HEK293 (cell line): Measurements from ENCODE around the gene STOX1.

Experiments used
- BCL11A ChIP-seq: fragments of 450-650 bp; formaldehyde crosslinking; IDR thresholded peaks from 2 replicates; pipeline ENCODE4 v1.5.1; 2016; ENCODE audit warnings: low read depth, missing biosample characterization, missing genetic modification characterization
- KLF1 ChIP-seq: fragments of 450-650 bp; formaldehyde crosslinking; IDR thresholded peaks from 2 replicates; pipeline ENCODE4 v1.5.1; 2016; ENCODE audit warnings: missing biosample characterization, missing genetic modification characterization
- OSR2 ChIP-seq: fragments of 450-650 bp; formaldehyde crosslinking; IDR thresholded peaks from 2 replicates; pipeline ENCODE4 v1.5.1; 2016; ENCODE audit warnings: missing biosample characterization, missing genetic modification characterization
- PBX3 ChIP-seq: sonication (generic); formaldehyde crosslinking; IDR thresholded peaks from 2 replicates; pipeline ENCODE4 v1.8.1; 2022; ENCODE audit warnings: mild to moderate bottlenecking, moderate library complexity, missing genetic modification reagents
- PRDM2 ChIP-seq: fragments of 450-650 bp; formaldehyde crosslinking; IDR thresholded peaks from 2 replicates; pipeline ENCODE4 v1.5.1; 2016; ENCODE audit warnings: missing biosample characterization, missing genetic modification characterization, borderline replicate concordance
- SP3 ChIP-seq: fragments of 450-650 bp; formaldehyde crosslinking; IDR thresholded peaks from 2 replicates; pipeline ENCODE4 v1.5.1; 2016; ENCODE audit warnings: missing biosample characterization, missing genetic modification characterization
- YY2 ChIP-seq: fragments of 450-650 bp; formaldehyde crosslinking; IDR thresholded peaks from 2 replicates; pipeline ENCODE4 v1.5.1; 2016; ENCODE audit warnings: missing biosample characterization, missing genetic modification characterization
- ZBTB48 ChIP-seq: fragments of 450-650 bp; formaldehyde crosslinking; IDR thresholded peaks from 2 replicates; pipeline ENCODE4 v1.5.1; 2016; ENCODE audit warnings: missing biosample characterization, missing genetic modification characterization
- ZNF391 ChIP-seq: fragments of 450-650 bp; formaldehyde crosslinking; IDR thresholded peaks from 2 replicates; pipeline ENCODE4 v1.5.1; 2016; ENCODE audit warnings: low read depth, missing biosample characterization, missing genetic modification characterization, borderline replicate concordance
- ZNF394 ChIP-seq: fragments of 450-650 bp; formaldehyde crosslinking; IDR thresholded peaks from 2 replicates; pipeline ENCODE4 v1.5.1; 2016; ENCODE audit warnings: missing biosample characterization, missing genetic modification characterization, mild to moderate bottlenecking, moderate library complexity, borderline replicate concordance
- ZNF488 ChIP-seq: fragments of 450-650 bp; formaldehyde crosslinking; IDR thresholded peaks from 2 replicates; pipeline ENCODE4 v1.5.1; 2016; ENCODE audit warnings: missing biosample characterization, missing genetic modification characterization
- ZNF561 ChIP-seq: fragments of 450-650 bp; IDR thresholded peaks from 2 replicates; pipeline ENCODE4 v1.5.1; 2018; ENCODE audit warnings: missing biosample characterization, missing genetic modification characterization, borderline replicate concordance
- ZNF621 ChIP-seq: fragments of 450-650 bp; formaldehyde crosslinking; IDR thresholded peaks from 2 replicates; pipeline ENCODE4 v1.5.1; 2017; ENCODE audit warnings: missing biosample characterization, missing genetic modification characterization
- ZNF624 ChIP-seq: fragments of 450-650 bp; formaldehyde crosslinking; IDR thresholded peaks from 2 replicates; pipeline ENCODE4 v1.5.1; 2017; ENCODE audit warnings: missing biosample characterization, missing genetic modification characterization
- ZNF629 ChIP-seq: fragments of 450-650 bp; formaldehyde crosslinking; IDR thresholded peaks from 2 replicates; pipeline ENCODE4 v1.5.1; 2017; ENCODE audit warnings: missing biosample characterization, missing genetic modification characterization
- ZNF76 ChIP-seq: fragments of 450-650 bp; formaldehyde crosslinking; IDR thresholded peaks from 2 replicates; pipeline ENCODE4; 2016; ENCODE audit warnings: low read depth, missing biosample characterization, missing genetic modification characterization, borderline replicate concordance
- ZNF768 ChIP-seq: fragments of 450-650 bp; formaldehyde crosslinking; IDR thresholded peaks from 2 replicates; pipeline ENCODE4 v1.5.1; 2018; ENCODE audit warnings: missing biosample characterization, mild to moderate bottlenecking, missing genetic modification characterization
- ZNF843 ChIP-seq: fragments of 450-650 bp; formaldehyde crosslinking; IDR thresholded peaks from 2 replicates; pipeline ENCODE4 v1.5.1; 2016; ENCODE audit warnings: missing biosample characterization, missing genetic modification characterization
- TF ChIP-seq, protein P1 (sequence below): fragments of 450-650 bp; formaldehyde crosslinking; IDR thresholded peaks from 2 replicates; pipeline ENCODE4 v1.5.1; 2017; ENCODE audit warnings: missing biosample characterization, mild to moderate bottlenecking, missing genetic modification characterization, moderate library complexity
- TF ChIP-seq, protein P2 (sequence below): fragments of 450-650 bp; formaldehyde crosslinking; IDR thresholded peaks from 2 replicates; pipeline ENCODE4 v1.5.1; 2016; ENCODE audit warnings: missing biosample characterization, missing genetic modification characterization
- TF ChIP-seq, protein P3 (sequence below): fragments of 450-650 bp; formaldehyde crosslinking; IDR thresholded peaks from 2 replicates; pipeline ENCODE4 v1.5.1; 2016; ENCODE audit warnings: missing biosample characterization, missing genetic modification characterization
- TF ChIP-seq, protein P4 (sequence below): fragments of 450-650 bp; formaldehyde crosslinking; IDR thresholded peaks from 2 replicates; pipeline ENCODE4 v1.5.1; 2016; ENCODE audit warnings: missing biosample characterization, missing genetic modification characterization

Gene STOX1

DNA sequence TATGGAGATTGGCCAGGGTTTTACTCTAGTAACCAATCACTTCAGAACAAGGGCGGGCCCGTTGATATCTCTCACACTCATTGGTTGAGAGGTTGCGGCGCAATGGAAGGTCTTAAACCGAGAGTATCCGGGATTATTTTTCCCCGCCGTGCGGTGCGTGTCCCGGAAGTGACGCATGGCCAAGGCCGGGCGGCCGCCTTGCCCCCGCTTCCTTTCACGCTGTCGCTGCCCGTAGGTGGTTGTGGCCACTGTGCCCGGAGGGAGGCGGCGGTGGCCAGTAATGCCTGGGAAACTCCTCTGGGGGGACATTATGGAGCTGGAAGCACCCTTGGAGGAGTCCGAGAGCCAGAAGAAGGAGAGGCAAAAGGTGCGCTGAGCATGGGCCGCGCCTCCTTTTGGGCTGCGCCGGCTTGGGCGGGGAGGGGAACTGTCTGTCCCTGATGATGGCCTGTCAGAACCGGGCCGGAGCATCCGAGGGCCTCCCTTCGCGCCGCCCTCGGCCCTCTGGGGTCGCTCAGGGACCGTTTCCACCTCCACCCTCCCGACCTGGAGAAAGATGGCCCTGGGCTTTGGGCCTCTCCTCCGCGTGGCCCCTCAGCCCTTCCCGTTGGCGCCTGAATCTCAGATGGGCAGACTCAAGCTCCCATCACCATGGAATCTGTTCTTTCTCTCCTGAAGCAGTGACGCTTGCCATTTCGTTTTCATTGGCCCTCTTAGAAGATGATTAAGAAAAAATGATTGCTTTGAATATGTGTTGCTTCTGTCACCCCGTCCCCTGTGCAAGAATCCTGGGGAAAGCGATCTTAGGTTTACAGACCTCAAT is 74.0 kb downstream of the STOX1 start, which contains the start of gene DDX50 (continued):
- TF ChIP-seq ZNF843 (tag by site-specific recombination), result no peak; the same call in 1 of the 2 replicates
- TF ChIP-seq YY2 (tag by site-specific recombination), result 0 out of 2 replicates have a peak, but pooled peaks have one; percentile 29
- no peak for TF ChIP-seq ZNF621 (tag by site-specific recombination)
- TF ChIP-seq, protein P1, sequence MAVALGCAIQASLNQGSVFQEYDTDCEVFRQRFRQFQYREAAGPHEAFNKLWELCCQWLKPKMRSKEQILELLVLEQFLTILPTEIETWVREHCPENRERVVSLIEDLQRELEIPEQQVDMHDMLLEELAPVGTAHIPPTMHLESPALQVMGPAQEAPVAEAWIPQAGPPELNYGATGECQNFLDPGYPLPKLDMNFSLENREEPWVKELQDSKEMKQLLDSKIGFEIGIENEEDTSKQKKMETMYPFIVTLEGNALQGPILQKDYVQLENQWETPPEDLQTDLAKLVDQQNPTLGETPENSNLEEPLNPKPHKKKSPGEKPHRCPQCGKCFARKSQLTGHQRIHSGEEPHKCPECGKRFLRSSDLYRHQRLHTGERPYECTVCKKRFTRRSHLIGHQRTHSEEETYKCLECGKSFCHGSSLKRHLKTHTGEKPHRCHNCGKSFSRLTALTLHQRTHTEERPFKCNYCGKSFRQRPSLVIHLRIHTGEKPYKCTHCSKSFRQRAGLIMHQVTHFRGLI (tag by site-specific recombination), result peak; percentile 12; the same call in 1 of the 2 replicates
- TF ChIP-seq ZNF629 (tag by site-specific recombination), result peak; percentile 91
- no peak for TF ChIP-seq ZNF76 (tag by site-specific recombination)
- TF ChIP-seq ZBTB48 (tag by site-specific recombination), result peak; percentile 85
- peak; percentile 74 for TF ChIP-seq SP3
- TF ChIP-seq OSR2 (tag by site-specific recombination), result no peak
- TF ChIP-seq, protein P2, sequence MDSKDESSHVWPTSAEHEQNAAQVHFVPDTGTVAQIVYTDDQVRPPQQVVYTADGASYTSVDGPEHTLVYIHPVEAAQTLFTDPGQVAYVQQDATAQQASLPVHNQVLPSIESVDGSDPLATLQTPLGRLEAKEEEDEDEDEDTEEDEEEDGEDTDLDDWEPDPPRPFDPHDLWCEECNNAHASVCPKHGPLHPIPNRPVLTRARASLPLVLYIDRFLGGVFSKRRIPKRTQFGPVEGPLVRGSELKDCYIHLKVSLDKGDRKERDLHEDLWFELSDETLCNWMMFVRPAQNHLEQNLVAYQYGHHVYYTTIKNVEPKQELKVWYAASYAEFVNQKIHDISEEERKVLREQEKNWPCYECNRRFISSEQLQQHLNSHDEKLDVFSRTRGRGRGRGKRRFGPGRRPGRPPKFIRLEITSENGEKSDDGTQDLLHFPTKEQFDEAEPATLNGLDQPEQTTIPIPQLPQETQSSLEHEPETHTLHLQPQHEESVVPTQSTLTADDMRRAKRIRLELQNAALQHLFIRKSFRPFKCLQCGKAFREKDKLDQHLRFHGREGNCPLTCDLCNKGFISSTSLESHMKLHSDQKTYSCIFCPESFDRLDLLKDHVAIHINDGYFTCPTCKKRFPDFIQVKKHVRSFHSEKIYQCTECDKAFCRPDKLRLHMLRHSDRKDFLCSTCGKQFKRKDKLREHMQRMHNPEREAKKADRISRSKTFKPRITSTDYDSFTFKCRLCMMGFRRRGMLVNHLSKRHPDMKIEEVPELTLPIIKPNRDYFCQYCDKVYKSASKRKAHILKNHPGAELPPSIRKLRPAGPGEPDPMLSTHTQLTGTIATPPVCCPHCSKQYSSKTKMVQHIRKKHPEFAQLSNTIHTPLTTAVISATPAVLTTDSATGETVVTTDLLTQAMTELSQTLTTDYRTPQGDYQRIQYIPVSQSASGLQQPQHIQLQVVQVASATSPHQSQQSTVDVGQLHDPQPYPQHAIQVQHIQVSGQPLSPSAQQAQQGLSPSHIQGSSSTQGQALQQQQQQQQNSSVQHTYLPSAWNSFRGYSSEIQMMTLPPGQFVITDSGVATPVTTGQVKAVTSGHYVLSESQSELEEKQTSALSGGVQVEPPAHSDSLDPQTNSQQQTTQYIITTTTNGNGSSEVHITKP (tag by site-specific recombination), result peak; percentile 76
- peak; percentile 44; the same call in 1 of the 2 replicates for TF ChIP-seq KLF1 (tag by site-specific recombination)
- TF ChIP-seq ZNF624, result no peak
- TF ChIP-seq ZNF561 (tag by site-specific recombination), result peak; percentile 63; the same call in 1 of the 2 replicates
- 0 out of 2 replicates have a peak, but pooled peaks have one; percentile 34 for TF ChIP-seq PRDM2 (tag by site-specific recombination)
- TF ChIP-seq ZNF488 (tag by site-specific recombination), result no peak
- TF ChIP-seq PBX3 (CRISPR knock-in tag), result no peak
- TF ChIP-seq, protein P3, sequence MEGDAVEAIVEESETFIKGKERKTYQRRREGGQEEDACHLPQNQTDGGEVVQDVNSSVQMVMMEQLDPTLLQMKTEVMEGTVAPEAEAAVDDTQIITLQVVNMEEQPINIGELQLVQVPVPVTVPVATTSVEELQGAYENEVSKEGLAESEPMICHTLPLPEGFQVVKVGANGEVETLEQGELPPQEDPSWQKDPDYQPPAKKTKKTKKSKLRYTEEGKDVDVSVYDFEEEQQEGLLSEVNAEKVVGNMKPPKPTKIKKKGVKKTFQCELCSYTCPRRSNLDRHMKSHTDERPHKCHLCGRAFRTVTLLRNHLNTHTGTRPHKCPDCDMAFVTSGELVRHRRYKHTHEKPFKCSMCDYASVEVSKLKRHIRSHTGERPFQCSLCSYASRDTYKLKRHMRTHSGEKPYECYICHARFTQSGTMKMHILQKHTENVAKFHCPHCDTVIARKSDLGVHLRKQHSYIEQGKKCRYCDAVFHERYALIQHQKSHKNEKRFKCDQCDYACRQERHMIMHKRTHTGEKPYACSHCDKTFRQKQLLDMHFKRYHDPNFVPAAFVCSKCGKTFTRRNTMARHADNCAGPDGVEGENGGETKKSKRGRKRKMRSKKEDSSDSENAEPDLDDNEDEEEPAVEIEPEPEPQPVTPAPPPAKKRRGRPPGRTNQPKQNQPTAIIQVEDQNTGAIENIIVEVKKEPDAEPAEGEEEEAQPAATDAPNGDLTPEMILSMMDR (tag by site-specific recombination), result peak; percentile 88
- peak; percentile 81; the same call in 1 of the 2 replicates for TF ChIP-seq ZNF391 (tag by site-specific recombination)
- TF ChIP-seq, protein P4, sequence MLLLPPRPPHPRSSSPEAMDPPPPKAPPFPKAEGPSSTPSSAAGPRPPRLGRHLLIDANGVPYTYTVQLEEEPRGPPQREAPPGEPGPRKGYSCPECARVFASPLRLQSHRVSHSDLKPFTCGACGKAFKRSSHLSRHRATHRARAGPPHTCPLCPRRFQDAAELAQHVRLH (tag by site-specific recombination), result peak; percentile 73
- no peak for TF ChIP-seq ZNF768 (tag by site-specific recombination)
- TF ChIP-seq ZNF394 (tag by site-specific recombination), result peak; percentile 44; the same call in 1 of the 2 replicates
- TF ChIP-seq BCL11A (tag by site-specific recombination), result 0 out of 2 replicates have a peak, but pooled peaks have one; percentile 29
